Measurements from ENCODE around the gene OR2H2.
A peak's percentile ranks its signal among the peaks of the same experiment; 100 is the strongest.

Gene OR2H2

DNA sequence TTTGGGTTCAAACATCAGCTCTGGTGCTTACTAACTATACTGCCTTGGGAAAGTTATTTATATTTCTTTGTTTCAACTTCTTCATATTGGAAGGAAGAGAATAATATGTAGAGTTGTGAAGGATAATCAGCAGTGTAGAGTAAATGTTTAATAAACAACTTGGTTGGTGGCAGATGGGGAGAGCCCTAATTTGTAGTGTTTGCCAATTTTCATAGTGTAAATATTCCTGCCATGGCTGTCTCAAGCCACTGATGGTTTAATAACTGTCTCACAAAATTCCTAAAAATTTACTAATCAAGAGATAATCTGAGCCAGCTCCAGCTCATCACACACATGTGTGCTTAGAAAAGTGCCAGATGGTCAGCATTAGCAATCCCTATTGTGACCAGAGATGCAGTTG is at the start of gene OR2H2:
Gene OR2H2, plus strand, starts transcription at position 301 of the 400 bp plus-strand sequence. CDS start 2,824 bp downstream, outside the sequence.
- no peak for DNase-seq (ENCODE audit: low spot score)

DNA sequence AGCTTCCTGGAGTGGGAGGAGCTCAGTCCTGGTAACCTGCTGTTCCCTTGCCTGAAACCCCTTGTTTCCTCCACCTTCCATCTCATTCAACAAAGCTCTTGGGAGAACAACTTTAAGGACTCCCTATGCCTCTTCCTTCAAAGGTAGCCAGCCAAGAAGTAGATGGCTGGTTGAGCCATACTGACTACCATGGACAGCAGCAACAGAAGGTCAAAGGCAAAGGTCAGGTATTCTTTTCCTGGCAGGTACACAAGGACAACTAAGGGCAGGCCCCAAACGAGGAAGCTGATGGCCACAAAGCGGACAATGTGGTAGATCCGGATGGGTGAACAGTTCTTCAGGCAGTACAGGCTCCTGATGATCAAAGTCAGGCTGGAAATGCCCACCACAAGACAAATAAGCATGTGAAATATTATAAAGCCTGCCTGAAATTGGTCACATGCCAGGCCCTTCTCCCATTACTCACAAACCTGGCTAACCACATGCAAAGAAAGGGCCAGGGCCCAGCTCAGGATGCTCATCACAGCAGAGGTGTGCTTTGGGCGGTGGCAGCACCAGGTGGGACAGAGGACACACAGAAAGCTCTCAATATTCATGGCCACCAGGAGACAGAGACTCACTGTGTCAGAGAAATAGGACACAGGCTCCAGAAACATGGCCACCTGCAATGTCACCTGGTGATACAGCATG is 47.1 kb upstream of the OR2H2 start:
- no peak for DNase-seq (ENCODE audit: low spot score)

DNA sequence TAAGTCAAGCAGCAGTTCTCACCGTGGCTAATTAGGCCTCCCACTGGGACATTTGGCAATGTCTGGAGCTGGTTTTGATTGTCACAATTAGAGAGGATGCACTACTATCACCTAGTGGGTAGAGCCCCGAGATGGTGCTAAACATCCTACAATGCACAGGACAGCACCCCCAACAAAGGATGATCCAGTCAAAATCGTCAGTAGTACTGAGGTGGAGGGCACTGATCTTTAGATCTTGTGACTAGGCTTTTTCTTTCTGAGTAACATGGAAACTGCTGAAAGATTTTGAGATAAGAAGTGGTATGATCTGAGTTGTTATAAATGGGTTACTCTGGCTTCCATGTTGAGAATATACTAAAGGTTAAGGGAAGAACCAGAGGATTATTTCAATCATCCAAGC is 37.3 kb upstream of the OR2H2 start:
- no peak for DNase-seq (ENCODE audit: low spot score)

DNA sequence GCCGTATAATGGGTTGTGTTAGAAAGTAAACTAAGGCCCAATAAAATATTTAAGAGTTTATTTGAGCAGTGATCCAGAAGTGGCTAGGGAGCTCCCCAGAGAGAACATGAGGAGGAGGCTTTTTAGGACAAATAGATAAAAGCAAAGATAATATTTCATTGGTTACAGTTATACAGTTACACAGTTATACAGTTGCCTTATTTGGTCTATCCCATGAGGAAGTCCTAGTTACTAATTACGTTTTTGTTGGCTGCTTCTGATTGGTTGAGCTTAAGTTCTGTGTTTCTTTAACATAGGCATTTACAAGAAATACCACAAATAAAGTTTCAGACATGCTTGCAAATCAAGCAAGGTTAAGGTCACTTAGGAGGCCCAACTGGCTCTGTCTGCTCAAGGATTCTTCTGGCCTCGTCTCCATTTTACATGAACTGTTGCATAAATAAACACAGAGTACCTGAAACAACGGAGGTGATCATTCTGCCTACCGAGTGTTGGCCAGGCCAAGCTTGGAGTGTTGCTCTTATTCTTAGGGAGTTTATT is 32.3 kb upstream of the OR2H2 start:
- DNase-seq (ENCODE audit: low spot score), result no peak

DNA sequence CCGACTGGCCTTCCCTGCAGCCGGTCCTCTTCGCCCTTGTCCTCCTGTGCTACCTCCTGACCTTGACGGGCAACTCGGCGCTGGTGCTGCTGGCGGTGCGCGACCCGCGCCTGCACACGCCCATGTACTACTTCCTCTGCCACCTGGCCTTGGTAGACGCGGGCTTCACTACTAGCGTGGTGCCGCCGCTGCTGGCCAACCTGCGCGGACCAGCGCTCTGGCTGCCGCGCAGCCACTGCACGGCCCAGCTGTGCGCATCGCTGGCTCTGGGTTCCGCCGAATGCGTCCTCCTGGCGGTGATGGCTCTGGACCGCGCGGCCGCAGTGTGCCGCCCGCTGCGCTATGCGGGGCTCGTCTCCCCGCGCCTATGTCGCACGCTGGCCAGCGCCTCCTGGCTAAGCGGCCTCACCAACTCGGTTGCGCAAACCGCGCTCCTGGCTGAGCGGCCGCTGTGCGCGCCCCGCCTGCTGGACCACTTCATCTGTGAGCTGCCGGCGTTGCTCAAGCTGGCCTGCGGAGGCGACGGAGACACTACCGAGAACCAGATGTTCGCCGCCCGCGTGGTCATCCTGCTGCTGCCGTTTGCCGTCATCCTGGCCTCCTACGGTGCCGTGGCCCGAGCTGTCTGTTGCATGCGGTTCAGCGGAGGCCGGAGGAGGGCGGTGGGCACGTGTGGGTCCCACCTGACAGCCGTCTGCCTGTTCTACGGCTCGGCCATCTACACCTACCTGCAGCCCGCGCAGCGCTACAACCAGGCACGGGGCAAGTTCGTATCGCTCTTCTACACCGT is 31.5 kb upstream of the OR2H2 start:
- DNase-seq (ENCODE audit: low spot score), result no peak

DNA sequence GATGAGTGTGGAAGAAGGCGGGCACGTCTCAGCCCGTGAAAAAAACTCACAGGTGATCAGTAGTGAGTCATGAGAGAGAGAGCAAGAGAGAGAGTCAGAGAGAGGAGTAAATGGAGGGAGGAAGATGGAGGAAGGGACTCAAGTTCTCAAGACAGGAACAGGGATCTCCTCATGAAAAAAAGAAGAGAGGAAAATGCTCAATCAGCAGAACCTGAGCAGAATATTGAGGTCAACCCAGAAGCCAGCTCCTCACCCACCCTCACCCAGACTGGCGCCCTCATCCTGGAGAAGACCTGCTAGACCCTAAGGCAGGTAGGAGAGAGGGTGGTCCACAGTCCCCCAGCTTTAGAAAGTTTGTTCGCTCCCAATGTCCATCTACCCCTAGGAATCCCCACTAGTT is 30.2 kb upstream of the OR2H2 start:
- DNase-seq (ENCODE audit: low spot score), result no peak

DNA sequence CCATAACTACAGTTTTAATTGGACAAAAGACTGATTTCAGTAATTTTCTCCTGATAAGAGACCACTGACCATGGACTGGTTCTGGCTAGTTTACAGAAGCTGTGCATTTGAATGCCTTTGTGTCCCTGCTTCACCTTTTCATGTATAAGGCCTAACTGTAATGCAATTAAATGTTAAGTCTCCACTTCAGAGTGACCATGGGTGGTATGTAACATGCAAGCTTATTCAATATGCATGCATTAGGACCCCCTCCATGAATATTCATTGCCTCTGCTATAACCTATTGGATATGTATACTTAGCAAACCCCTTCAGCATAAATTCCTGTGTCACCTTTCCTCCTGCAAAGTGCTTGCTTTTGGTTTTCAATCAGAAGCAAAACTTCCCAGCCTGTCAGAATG is 27.6 kb upstream of the OR2H2 start:
- no peak for DNase-seq (ENCODE audit: low spot score)

DNA sequence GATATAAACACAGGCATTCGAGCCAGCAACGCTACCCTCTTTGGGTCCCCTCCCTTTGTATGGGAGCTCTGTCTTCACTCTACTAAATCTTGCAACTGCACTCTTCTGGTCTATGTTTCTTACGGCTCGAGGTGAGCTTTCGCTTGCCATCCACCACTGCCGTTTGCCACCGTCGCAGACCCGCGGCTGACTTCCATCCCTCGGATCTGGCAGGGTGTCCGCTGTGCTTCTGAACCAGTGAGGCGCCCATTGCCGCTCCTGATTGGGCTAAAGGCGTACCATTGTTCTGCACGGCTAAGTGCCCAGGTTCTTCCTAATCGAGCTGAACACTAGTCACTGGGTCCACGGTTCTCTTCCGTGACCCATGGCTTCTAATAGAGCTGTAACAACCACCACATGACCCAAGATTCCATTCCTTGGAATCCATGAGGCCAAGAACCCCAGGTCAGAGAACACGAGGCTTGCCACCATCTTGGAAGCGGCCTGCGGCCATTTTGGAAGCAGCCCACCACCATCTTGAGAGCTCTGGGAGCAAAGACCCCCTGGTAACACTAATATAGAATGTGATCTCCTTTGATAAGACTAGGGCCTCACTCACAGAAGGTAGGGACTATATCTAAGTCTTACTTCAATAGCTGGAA is 26.4 kb upstream of the OR2H2 start:
- no peak for DNase-seq (ENCODE audit: low spot score)

DNA sequence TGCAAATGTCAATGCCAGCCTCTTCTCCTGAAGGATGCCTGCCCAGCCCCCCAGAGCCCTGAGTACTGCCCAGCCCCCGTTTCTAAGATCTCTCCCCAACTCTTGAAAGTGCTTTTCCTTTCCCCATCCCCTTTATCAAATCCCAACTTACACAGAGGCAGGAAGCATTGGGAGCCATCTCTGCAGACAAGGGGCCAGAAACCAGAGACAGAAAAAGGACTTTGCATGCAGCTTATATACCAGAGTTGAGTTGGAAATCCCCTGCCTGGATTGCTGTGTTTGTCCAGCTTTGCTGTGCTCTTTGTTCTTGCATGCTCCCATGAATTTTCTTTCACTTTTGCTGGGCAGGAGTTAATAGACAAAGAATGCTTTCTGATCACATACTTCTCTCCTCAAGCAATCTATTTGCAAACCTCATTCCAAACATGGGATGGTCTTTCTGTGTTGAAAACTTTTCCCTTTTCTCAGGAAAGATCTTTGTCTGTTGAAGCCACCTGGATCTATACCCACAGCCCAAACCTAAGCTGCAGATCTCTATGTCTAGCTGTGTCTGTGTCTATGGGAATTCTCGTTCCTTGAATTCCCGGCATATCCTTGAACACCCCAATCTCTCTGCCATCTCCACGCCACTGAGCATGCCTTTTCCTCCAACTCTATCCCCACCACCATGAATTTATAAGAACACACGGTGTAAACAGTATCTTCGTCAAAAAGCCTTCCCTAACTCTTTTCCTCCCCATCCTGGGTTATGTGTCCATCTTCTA is 25.2 kb upstream of the OR2H2 start, which contains the start of gene UBD:
Gene UBD, minus strand, starts transcription at position 209 of the 764 bp plus-strand sequence. Its CDS starts 31 bp downstream, at position 178.
- peak; percentile 38 for DNase-seq (ENCODE audit: low spot score)

DNA sequence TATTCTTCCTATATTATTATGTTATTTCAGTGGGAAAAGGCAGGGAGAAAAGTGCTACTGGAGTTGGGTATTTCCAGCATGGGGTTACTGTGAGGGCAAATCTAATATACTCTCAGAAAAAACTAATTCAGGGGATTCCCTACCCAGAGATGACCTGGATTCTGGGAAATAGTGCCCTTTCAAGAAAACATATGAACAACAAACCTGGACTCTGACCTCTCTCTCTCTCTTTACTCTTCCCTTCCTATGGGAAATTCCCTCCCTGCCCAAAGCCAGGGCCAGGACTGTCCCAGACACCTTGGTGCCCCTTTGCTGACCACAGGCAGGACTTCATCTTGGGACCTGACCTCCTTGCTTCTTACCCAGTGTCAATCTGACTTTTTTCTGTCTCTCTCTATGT is 23.8 kb upstream of the OR2H2 start:
- peak; percentile 58 for DNase-seq (ENCODE audit: low spot score)

DNA sequence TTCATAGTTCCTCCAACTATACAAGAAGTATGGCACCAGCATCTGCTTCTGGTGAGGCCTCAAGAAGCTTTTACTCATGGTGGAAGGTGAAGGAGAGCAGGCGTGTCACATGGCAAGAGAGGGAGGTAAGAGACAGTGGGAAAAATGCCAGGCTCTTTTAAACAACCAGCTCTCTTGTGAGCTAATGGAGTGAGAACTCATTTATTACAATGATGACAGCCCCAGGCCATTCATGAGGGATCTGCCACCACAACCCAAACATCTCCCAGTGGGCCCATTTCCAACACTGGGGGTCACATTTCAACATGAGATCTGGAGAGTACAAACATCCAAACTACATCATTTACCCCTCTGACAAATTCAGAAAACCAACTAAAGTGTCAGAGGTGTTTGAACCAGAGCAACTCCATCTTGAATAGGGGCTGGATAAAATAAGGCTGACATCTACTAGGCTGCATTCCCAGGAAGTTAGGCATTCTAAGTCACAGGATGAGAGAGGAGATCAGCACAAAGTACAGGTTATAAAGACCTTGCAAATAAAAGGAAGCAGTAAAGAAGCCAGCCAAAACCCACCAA is 23.2 kb upstream of the OR2H2 start:
- DNase-seq (ENCODE audit: low spot score), result no peak

DNA sequence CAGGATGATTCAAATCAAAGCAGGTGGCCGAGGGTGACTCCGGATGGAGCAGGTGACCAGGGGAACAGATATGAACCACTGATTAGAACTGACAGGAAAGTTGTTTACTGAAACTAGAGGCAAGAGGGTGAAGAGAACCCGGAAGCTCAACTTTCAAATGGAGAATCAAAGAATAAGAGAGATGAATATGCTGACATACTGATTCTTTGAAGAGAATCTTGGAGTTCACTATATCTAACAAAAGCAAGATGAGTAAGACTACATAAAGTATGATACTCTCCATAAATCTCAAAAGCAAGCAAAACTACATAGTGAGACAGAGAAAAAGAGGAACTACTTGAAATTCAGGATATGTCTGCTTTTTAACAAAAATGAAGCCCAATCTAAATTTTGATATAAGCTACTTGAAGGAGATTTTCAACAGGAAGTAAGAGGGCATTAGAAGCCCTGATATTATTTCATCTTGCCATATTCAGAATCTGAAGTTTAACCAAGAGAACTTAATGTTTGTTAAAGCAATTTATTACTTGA is 21.4 kb upstream of the OR2H2 start:
- DNase-seq (ENCODE audit: low spot score), result no peak

DNA sequence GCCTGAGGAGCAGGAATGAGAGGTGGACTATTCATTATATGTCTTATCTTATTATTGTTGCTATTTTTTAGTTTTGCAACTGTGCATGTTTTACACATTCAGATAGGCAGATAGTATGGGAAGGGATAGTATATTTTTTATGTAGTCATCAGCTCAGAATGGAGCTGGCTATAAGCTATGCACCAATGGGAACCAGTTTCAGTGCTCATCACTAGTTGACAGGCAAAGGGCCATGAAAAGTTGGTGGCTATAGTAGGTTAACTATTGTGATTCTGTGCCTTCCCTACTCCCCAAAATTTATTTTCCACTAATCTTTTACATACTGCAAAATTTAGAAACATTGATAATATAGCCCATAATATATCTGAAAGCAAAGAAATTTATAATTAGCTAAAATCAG is 20.0 kb upstream of the OR2H2 start:
- DNase-seq (ENCODE audit: low spot score), result no peak

DNA sequence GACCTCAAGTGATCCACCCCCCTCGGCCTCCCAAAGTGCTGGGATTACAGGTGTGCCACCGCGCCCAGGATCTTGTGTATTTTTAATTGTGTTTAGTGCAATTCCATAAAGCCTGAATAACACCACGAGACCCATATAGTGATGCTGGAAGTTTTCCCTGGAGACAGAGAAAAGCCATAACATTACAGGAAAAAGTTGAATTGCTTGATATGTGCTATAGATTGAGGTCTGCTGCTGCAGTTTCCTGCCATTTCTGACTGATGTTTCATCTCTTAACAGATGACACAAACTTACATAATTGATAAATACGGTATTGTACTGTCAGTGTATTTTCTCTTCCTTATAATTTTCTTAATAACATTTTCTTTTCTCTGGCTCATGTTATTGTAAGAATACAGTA is 18.1 kb upstream of the OR2H2 start:
- no peak for DNase-seq (ENCODE audit: low spot score)

DNA sequence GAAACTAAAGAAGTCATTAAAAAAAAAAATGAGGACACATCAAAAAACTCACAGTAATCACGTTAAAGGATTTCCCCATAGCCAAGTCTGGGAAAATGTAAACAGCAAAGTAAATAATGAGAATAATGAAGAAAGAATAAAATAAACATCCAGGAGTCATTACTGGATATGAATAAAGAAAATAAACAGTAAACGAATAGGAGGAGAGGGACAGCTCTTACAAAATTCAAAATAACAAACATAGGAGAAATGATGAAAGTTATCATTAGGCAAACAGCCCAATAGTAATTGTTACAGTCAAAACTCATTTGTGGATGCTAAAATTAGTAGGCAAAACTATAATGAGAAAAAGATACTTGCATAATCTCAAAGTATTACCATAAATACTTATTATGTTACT is 17.4 kb upstream of the OR2H2 start:
- no peak for DNase-seq (ENCODE audit: low spot score)

DNA sequence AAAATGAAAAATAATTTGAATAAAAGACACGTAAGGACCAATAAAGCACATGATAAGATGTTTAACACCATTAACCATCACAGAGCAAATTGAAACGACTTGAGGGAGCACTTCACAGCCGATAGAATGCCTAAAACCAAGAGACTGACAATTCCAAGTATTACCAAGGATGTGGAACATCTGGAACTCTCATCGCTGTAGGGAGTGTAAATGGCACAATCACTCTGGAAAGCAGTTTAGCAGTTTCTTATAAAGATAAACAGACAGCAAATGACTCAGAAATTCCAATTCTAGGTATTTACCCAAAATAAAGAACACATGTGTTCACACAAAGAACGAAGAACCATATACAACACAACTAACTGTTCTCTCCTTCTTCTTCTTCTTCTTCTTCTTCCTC is 16.9 kb upstream of the OR2H2 start:
- no peak for DNase-seq (ENCODE audit: low spot score)

DNA sequence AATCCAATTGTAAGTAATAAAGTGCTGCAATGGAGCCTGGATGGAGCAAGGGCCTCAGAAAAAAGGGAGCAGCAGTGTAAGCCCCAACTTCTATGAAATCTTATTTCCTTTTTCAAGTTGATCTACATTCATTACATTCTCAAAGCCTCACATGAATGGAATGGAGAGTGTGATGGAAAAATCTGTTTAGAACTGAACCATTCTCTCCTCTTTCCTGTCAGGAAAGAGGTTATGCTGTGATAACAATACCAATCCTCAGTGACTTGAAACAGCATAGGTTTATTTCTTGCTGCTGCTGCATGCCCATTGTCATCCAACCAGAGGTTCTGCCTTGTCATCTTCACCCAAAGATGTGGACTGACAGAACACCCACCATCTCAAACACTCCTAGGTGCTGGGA is 8.9 kb upstream of the OR2H2 start:
- no peak for DNase-seq (ENCODE audit: low spot score)

DNA sequence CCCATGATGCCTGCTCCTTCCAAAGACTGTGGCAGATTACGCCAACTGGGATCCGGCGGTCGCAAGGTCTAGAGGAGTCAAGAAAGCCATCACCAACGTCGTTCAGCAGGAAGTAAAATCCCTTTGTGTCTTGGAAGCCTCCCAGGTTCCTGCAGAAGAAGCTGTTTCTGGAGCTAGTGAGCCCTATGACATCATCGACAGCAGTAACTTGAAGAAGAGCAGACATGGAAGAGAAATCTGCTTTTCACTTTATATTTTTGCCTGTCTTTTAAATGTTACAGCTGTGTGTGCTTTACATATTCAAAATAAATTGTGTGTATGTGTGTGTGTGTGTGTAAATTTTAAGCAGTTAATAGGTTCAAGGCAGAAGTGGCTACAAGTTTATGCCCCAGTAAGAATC is 7.4 kb upstream of the OR2H2 start:
- no peak for DNase-seq (ENCODE audit: low spot score)

DNA sequence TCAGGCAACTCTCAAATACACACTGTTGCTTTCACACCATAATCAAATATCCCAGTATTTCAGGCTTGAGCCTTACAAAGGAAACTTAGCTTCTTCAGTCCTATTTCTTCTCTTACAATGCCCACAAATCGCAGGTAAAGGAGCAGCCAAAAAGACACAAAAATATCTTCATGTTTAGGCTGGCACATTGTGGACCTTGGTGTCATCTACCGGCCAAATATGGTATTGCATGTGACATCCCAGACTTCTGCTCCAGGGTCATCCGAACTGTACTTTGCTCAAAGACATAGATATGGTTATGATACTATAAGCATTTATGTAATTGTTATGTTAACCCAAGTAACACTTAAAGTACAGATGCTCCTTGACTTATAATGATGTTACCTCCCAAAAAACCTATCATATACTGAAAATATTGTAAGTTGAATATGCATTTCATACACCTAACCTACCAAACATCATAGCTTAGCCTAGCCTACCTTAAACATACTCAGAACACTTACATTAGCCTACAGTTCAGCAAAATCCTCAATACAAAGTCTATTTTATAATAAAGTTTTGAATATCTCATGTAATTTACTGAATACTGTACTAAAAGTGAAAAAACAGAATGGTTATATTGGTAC is 4.6 kb downstream of the OR2H2 start:
- DNase-seq (ENCODE audit: low spot score), result peak; percentile 20

DNA sequence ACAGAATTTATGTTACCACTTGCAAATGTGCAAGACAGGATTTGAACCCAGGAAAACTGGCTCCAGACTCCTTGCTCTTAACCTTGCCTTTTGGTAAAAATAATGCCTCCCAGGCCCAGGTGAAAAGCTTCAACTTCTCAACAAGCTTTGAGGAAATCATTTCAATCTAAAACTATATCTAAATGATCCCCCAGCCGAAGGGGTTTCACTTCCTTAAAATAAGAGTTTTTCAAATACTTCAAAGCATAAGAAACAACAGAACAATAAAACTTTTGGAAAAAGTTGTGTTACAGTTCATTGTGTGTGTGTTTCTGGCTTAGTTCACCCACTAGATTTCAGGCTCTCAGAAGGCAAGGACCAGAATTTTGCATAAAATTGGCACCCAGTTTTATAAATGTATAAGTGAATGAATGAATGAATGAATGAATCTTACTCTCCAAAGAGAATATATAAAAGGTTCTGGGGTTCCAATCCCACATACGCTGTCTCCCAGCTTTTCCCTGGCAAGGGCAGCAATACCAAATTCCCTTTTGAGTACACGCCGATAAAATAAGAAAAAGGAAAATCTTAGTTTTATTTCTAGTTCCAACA is 5.4 kb downstream of the OR2H2 start:
- DNase-seq (ENCODE audit: low spot score), result no peak

DNA sequence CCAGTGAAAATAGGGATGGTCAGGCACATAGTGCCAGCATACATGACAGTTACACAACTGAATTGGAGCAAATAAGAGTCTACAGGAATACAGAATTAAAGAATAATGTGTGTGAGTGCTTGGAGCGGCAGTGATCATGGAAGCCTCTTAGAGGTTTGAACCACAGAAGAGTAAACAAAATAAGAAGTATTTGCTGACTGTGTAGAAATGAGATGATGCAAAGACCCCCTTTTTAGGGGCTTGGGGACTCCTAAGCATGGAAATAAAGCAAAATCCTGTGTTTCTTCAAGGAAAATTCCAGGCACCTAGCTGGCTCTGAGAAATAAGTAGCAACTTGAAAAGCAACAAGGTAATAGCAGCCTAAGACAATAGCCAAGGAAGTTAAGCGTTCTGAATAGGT is 6.8 kb downstream of the OR2H2 start:
- no peak for DNase-seq (ENCODE audit: low spot score)
